HG02884 (cell line): Measurements from ENCODE around the gene PLCD1.
A peak's percentile ranks its signal among the peaks of the same experiment; 100 is the strongest.
"Not testable (repeated sequence)": the region's sequence is repeated elsewhere in the genome, so short reads cannot be mapped to it uniquely, and the experiment has no call there.

Experiments
- ATAC-seq: cut with Tn5 transposase; IDR thresholded peaks from one replicate; pipeline ENCODE4 v1.9.1; 2021; ENCODE audit warnings: mild to moderate bottlenecking, moderate library complexity; ENCODE audit not compliant: unreplicated experiment

PLCD1 gene

GRCh38 chr3:37988376-37988775 lies 41.1 kb downstream of the PLCD1 start:
- not testable (repeated sequence) for ATAC-seq

DNA sequence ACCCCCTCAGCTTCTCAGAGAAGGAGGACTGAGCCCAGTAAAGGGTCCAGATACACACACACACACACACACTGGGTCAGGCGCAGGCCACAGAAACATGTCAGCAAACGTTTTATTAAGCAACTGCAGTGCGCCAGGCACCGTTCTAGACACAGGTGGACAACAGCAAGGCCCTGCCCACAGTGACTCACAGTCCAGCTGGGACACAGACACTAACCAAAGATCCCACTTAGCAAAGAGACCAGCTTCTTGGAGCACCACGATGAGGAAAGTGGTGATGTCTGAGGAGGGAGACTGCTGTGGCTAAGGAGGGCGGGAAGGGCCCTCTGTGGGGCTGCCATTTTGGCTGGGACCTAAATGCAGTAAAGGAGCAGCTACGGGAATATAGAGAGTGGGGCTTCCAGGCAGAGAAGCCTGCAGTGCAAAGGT lies 41.7 kb downstream of the PLCD1 start:
- no peak for ATAC-seq

- ATAC-seq: no peak
Observed at GRCh38 chr3:37987315-37987697, 42.1 kb downstream of the PLCD1 start.

- ATAC-seq: no peak
Observed at GRCh38 chr3:37986479-37987314, 42.7 kb downstream of the PLCD1 start.

GRCh38 chr3:37985637-37986320 lies 43.7 kb downstream of the PLCD1 start:
- no peak for ATAC-seq

DNA sequence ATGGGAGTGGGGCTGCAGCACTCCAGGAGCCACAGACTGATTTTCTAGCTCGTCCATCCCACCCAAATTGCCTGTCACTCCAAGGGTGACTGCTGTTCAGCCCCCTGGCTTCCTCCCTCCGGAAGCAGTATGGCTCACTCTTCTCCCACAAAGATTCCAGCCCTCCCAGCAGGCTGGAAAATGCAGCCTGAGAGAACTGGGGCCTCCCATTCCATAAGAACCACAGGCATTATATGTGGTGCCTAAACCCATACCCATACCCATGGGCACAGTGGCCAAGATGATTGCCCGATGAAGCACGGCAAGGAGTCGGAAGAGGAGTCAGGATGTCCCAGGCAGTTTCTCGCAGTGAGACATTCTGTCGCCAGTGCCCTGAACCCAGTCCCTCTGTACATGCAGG lies 44.8 kb downstream of the PLCD1 start:
- no peak for ATAC-seq

- ATAC-seq: no peak
Observed at GRCh38 chr3:37984051-37984450, 45.4 kb downstream of the PLCD1 start.

DNA sequence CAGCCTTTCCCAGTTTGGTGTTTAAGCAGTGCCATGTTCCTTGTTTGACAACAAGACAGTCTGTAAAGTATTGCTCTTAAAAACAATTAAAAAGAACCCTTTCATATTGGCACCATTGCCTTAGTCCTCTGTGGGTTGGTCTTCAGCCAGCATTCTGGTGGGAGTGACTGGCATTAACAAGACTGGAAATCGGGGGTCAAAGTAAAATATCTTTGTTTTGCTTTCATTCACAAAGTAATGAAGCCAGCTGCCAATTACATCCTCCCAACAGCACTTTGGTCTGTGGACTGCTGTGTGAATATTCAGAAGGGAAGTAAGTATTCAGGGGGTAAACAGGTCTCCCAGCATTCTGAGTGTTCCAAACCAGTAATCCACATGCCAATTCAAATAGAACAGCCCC lies 47.1 kb downstream of the PLCD1 start:
- ATAC-seq: no peak

GRCh38 chr3:37981348-37981664 lies 48.1 kb downstream of the PLCD1 start:
- ATAC-seq: no peak

GRCh38 chr3:37980462-37981347 lies 48.7 kb downstream of the PLCD1 start:
- ATAC-seq: no peak

DNA sequence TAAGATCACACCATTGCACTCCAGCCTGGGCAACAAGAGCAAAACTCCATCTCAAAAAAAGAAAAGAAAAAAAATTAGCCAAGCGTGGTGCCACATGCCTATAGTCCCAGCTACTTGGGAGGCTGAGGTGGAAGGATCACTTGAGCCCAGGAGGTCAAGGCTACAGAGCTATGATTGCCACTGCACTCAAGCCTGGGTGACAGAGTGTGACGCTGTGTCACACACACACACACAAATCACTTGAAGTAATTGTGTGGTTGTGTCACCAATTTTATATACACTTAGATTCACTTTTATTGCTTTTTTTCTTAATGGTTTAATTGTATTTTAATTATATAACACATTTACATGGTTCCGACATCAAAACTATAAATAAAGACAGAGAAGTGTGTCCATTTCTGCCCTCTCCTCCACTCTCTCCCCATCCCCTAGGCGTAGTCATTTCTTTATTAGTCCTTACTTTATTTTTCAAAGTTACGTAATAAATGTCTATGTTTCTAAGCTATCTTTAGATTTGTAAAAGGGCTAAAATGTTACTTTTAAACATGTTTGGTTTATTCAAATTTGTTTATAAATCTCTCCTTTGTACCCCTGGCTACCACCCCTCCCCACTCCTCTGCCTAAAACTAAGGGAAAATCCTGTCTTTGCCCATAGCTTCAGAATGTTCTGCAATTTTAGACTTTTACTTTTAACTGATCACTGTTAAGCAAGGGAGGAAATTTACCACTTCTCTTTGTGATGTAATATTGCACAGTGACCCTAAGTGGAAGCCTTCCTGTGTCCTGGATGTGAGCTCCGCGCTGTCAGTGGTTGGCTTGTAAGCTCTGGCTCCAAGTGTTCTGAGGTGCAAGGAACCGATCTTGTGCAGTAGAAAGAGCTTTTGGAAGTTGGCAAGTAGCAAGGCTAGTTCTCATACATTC lies 49.6 kb downstream of the PLCD1 start:
- no peak for ATAC-seq

- ATAC-seq: peak; percentile 93
Observed at GRCh38 chr3:37974121-37975083, 55.0 kb downstream of the PLCD1 start.

GRCh38 chr3:37973246-37974054 lies 56.0 kb downstream of the PLCD1 start:
- ATAC-seq: no peak

DNA sequence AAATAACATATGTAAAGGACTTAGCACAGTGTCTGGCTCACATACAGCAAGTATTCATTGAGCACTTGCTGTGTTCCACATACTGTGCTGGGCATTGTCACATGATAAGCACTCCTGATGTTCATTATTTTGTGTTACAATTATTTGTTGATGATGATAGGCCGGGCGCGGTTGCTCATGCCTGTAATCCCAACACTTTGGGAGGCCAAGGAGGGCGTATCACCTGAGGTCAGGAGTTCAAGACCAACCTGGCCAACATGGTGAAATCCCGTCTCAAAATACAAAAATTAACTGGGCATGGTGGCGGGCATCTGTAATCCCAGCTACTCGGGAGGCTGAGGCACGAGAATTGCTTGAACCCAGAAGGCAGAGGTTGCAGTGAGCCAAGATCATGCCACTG lies 57.4 kb downstream of the PLCD1 start:
- not testable (repeated sequence) for ATAC-seq

- no peak for ATAC-seq
Observed at GRCh38 chr3:37971467-37971866, 58.0 kb downstream of the PLCD1 start.

DNA sequence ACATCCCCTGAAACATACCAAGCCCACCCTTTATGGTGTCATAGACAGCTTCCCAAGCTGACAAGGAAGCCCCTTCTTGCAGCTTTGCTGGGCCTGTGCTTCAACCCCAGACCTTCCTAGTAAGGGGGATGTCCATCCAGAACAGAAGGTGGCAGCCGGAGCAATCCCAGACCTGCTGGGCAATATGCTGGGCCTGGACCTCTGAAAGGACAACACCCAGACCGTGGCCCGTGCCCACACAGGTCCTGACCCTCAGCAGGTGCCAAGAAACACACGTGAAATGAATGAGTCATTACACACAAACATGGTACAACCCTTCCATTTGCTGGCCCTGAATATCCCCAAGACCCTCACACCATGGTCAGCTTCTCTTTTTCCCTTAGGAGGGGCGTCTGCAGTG lies 58.6 kb downstream of the PLCD1 start:
- ATAC-seq: no peak

DNA sequence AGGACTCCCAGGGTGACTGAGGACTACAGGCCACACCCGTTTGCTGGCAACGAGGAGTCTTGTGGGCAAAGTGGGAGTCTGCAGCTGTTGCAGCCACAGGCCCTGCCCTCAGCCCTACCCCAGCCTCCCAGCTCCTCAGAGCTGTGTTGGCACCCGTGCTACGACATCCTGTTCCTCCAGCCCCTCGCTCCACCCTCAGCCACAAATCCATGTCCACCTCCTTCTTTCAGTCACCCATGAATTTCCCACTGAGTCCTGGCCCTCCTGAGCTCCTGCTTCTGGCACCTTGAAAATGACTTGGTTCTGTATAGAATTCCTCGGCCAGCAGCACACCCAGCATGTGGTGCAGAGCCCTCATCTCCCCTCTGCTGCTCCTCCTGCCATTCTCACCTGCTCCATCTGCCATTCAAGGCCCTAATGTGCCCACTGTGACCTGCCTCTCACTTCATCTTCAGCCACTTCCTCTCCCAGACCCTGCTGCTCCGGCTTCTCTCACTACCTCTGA lies 59.8 kb downstream of the PLCD1 start:
- ATAC-seq: no peak
